Measurements from ENCODE around the gene UBIAD1.
"Not testable (repeated sequence)": the region's sequence is repeated elsewhere in the genome, so short reads cannot be mapped to it uniquely, and the experiment has no call there.

UBIAD1 gene

GRCh38 chr1:11272832-11273594 lies at the start of gene UBIAD1:
Gene UBIAD1 (plus strand): TSS chr1:11273198. CDS start chr1:11273532, 334 bp downstream.
- peak in 55 of 56 donors; percentile 55 to 95 (median 85) for DNase-seq

GRCh38 chr1:11227106-11228077 lies 45.6 kb upstream of the UBIAD1 start:
- no peak for DNase-seq

GRCh38 chr1:11229203-11229602 lies 43.8 kb upstream of the UBIAD1 start:
- DNase-seq = no peak

GRCh38 chr1:11233208-11233607 lies 39.8 kb upstream of the UBIAD1 start:
- no peak for DNase-seq

GRCh38 chr1:11237356-11237755 lies 35.6 kb upstream of the UBIAD1 start:
- DNase-seq = no peak

- no peak for DNase-seq
Observed at GRCh38 chr1:11238311-11238710, 34.7 kb upstream of the UBIAD1 start.

- DNase-seq = no peak
Observed at GRCh38 chr1:11245248-11245647, 27.8 kb upstream of the UBIAD1 start.

GRCh38 chr1:11245904-11246719 lies 26.9 kb upstream of the UBIAD1 start:
- peak in 1 of 56 donors; percentile 9 for DNase-seq

- no peak for DNase-seq
Observed at GRCh38 chr1:11248169-11248568, 24.8 kb upstream of the UBIAD1 start.

- no peak for DNase-seq
Observed at GRCh38 chr1:11252538-11252937, 20.5 kb upstream of the UBIAD1 start.

- DNase-seq = no peak
Observed at GRCh38 chr1:11253226-11253625, 19.8 kb upstream of the UBIAD1 start.

- DNase-seq = no peak
Observed at GRCh38 chr1:11256299-11256698, 16.7 kb upstream of the UBIAD1 start.

GRCh38 chr1:11262171-11263049 lies 10.6 kb upstream of the UBIAD1 start, which contains the start of gene MTOR:
Gene MTOR (minus strand): TSS chr1:11262551. CDS start chr1:11259409, 3,142 bp downstream.
- peak; percentile 60 to 100 (median 98) for DNase-seq

GRCh38 chr1:11266268-11267074 lies 6.5 kb upstream of the UBIAD1 start:
- no peak for DNase-seq

GRCh38 chr1:11267350-11268337 lies 5.4 kb upstream of the UBIAD1 start:
- not testable (repeated sequence) for DNase-seq

- DNase-seq = no peak
Observed at GRCh38 chr1:11272544-11272831, 510 bp upstream of the UBIAD1 start.

- peak in 3 of 56 donors; percentile 11 to 41 (median 36) for DNase-seq
Observed at GRCh38 chr1:11273595-11274234, 717 bp downstream of the UBIAD1 start.

GRCh38 chr1:11279152-11279551 lies 6.2 kb downstream of the UBIAD1 start:
- DNase-seq = no peak

All from nucleus accumbens (tissue), 56 donors.